Kidney epithelial cell (primary cell): Measurements from ENCODE around the gene AKAP10. TPM values are rescaled to one million over a fixed set of nuclear protein-coding genes. Genes with fewer than 3 reads are reported as not detected.
"Not testable (repeated sequence)": the region's sequence is repeated elsewhere in the genome, so short reads cannot be mapped to it uniquely, and the experiment has no call there.

ENCODE experiments used
- DNase-seq: peaks from one replicate; pipeline ENCODE4 v3.0.0-alpha.2; 2010; ENCODE audit warnings: low read depth
- H3K27me3 ChIP-seq: 2 replicates; pipeline ENCODE4 v1.6.0; 2011; ENCODE audit warnings: low read length; ENCODE audit not compliant: control insufficient read depth, insufficient read depth
- H3K36me3 ChIP-seq: 2 replicates; pipeline ENCODE4 v1.5.1; 2011; ENCODE audit warnings: low read length; ENCODE audit not compliant: control insufficient read depth, insufficient read depth
- H3K4me3 ChIP-seq: 2 replicates; pipeline ENCODE4 v1.5.1; 2011; ENCODE audit warnings: low read depth, mild to moderate bottlenecking, control low read depth, low read length
- CTCF ChIP-seq: IDR thresholded peaks from 2 replicates; pipeline ENCODE4 v1.5.1; 2011; ENCODE audit warnings: mild to moderate bottlenecking, moderate library complexity, low read length, control low read depth, inconsistent platforms; ENCODE audit not compliant: insufficient read depth, poor library complexity, severe bottlenecking
- total RNA-seq: library from RNA; depleted of rRNA; stranded (reverse); fragments of >200 nt; gene quantifications from 2 replicates; pipeline ENCODE4 v1.2.3, GENCODE V29; 2015

Gene AKAP10
- total RNA-seq, 1 donor from 2014 or later: 18.1 TPM

- Histone ChIP-seq H3K27me3 (no peaks in the 10 kb centered on the region), H3K36me3 (no peaks in the 10 kb centered on the region), H3K4me3 (no peak overlapping the region)
- no peak for DNase-seq
- TF ChIP-seq CTCF: no peak
Observed at GRCh38 chr17:19897903-19898302, 79.7 kb downstream of the AKAP10 start.

GRCh38 chr17:19897090-19897837 is 80.4 kb downstream of the AKAP10 start:
- DNase-seq: no peak

GRCh38 chr17:19896679-19897078 is 80.9 kb downstream of the AKAP10 start:
- no peak overlapping the region for H3K4me3 ChIP-seq
- H3K36me3 ChIP-seq: no peaks in the 10 kb centered on the region
- no peak for DNase-seq
- no peak for TF ChIP-seq CTCF
- H3K27me3 ChIP-seq: no peaks in the 10 kb centered on the region

More at GRCh38 chr17:19897090-19897837, 80.4 kb downstream of the AKAP10 start:
- no peak overlapping the region for H3K4me3 ChIP-seq
- TF ChIP-seq CTCF: no peak
- no peaks in the 10 kb centered on the region for H3K36me3 ChIP-seq
- H3K27me3 ChIP-seq: no peaks in the 10 kb centered on the region

- not testable (repeated sequence) for DNase-seq, H3K4me3 ChIP-seq
Observed at GRCh38 chr17:19890554-19890953, 87.1 kb downstream of the AKAP10 start.

GRCh38 chr17:19890001-19890400 is 87.6 kb downstream of the AKAP10 start:
- DNase-seq, H3K36me3 ChIP-seq, H3K27me3 ChIP-seq, H3K4me3 ChIP-seq: not testable (repeated sequence)

More at GRCh38 chr17:19890554-19890953, 87.1 kb downstream of the AKAP10 start:
- not testable (repeated sequence) for H3K36me3 ChIP-seq, H3K27me3 ChIP-seq

- no peaks in the 10 kb centered on the region for H3K36me3 ChIP-seq
- H3K27me3 ChIP-seq: no peaks in the 10 kb centered on the region
- no peak for TF ChIP-seq CTCF
- no peak overlapping the region for H3K4me3 ChIP-seq
- DNase-seq: no peak
Observed at GRCh38 chr17:19886116-19886515, 91.5 kb downstream of the AKAP10 start.
